ENCODE data around the gene TEAD1. TPM values are rescaled to one million over a fixed set of nuclear protein-coding genes. Genes with fewer than 3 reads are reported as not detected.

The TEAD1 gene
- total RNA-seq, 4 donors from 2014 or later: 86.9 to 205 (median 151) TPM

- no peak for TF ChIP-seq CTCF (IDR thresholded peaks at IDR 0.05; ENCODE audit: low read depth)
These were observed 111.7 kb downstream of the TEAD1 start for GRCh38 chr11:12785901-12786300.

GRCh38 chr11:12786450-12786849 lies 112.2 kb downstream of the TEAD1 start:
- no peak for TF ChIP-seq CTCF (IDR thresholded peaks at IDR 0.05; ENCODE audit: low read depth)

- no peak for TF ChIP-seq CTCF (IDR thresholded peaks at IDR 0.05; ENCODE audit: low read depth)
These were observed 112.7 kb downstream of the TEAD1 start for GRCh38 chr11:12786891-12787290.

DNA sequence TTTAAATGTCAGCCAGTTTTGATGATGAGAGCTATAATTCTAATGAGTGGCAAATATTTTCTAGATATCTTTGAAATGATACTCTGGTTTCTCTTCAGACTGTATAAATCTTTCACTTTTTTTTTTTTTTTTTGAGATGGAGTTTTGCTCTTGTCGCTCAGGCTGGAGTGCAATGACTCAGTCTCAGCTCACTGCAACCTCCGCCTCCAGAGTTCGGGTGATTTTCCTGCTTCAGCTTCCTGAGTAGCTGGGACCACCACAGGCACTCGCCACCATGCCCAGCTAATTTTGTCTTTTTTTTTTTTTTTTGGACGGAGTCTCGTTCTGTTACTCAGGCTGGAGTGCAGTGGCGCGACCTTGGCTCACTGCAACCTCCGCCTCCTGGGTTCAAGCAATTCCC lies 113.6 kb downstream of the TEAD1 start:
- no peak for TF ChIP-seq CTCF (IDR thresholded peaks at IDR 0.05; ENCODE audit: low read depth)

DNA sequence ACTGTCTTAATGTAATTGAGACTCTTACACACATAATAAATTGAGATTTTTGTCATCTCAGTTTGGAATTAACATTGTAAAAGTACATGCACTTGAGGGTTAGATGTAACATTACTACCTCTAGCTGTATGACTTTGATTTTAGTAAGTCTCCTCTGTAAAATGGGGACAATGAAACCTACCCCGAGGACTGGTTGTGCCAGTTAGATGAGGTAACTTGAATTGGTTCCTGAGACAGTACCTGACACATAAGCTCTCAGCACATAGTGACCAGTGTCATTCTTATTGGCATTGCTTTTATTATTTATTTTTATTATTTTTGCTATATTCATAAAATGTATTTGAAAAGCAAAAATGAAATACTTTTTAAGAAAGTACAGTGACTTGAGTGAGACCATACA lies 114.8 kb downstream of the TEAD1 start:
- TF ChIP-seq CTCF (IDR thresholded peaks at IDR 0.05; ENCODE audit: low read depth): no peak

DNA sequence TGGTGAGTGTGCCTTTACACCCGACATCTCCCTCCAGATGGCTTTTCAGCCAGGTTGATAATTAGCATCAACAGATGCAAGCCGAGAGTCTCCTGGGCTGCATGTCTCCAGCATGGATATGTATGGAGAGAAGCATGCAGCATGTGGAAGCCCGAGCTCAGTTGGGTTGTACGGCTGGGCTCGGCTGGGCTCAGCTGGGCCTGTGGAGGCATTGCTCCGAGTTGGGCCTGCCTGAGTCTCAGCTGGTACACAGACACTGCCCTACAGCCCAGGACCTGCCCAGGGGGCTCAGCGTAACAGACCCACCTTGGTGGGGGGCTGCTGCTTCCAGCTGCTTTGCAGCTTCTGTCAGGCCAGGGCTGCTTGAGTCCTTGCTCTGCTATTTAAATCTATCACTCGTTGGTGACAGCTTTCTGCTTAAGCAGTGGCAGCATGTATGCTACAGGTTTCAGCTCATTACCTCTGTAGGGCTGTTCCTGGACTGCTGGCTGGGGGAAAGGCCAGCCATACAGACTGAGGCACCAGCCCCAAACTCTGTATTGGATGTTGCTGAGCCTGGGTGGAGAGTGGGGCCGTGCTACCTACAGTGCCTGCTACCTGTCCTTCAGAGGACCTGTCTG lies 115.5 kb downstream of the TEAD1 start:
- TF ChIP-seq CTCF (IDR thresholded peaks at IDR 0.05; ENCODE audit: low read depth): no peak

GRCh38 chr11:12790861-12791616 lies 116.8 kb downstream of the TEAD1 start:
- no peak for TF ChIP-seq CTCF (IDR thresholded peaks at IDR 0.05; ENCODE audit: low read depth)
